Spinal cord (tissue), 10 donors: ENCODE results near the gene SZRD1. TPM values are rescaled to one million over a fixed set of nuclear protein-coding genes. Genes with fewer than 3 reads are reported as not detected.

Experiments
- DNase-seq, 6 donors: peaks; one replicate each; pipeline versions ENCODE4 v3.0.0 to v3.0.0-alpha.2; 2013 to 2015; ENCODE audit warnings: low spot score in 6 of 6, low read depth in 4 of 6
- H3K27ac ChIP-seq: one replicate; pipeline ENCODE4 v1.5.1; 2013; ENCODE audit warnings: low read depth, low read length, control low read depth
- H3K27me3 ChIP-seq: one replicate; pipeline ENCODE4 v1.6.1; 2013; ENCODE audit warnings: low read length; ENCODE audit not compliant: control insufficient read depth, insufficient read depth
- H3K36me3 ChIP-seq: one replicate; pipeline ENCODE4 v1.6.1; 2013; ENCODE audit warnings: low read length; ENCODE audit not compliant: control insufficient read depth, insufficient read depth
- H3K4me1 ChIP-seq: one replicate; pipeline ENCODE4 v1.6.1; 2013; ENCODE audit warnings: low read length; ENCODE audit not compliant: control insufficient read depth, insufficient read depth
- H3K4me3 ChIP-seq: one replicate; pipeline ENCODE4 v1.5.1; 2013; ENCODE audit warnings: low read depth, low read length, control low read depth
- H3K9me3 ChIP-seq: one replicate; pipeline ENCODE4 v1.6.1; 2013; ENCODE audit warnings: low read length; ENCODE audit not compliant: control insufficient read depth, insufficient read depth
- WGBS: methylation state at CpG from one replicate; pipeline ENCODE4 v1.1.5; 2013; ENCODE audit warnings: missing lambda C conversion rate; ENCODE audit not compliant: insufficient coverage; 5-methylcytosine and 5-hydroxymethylcytosine counted together
- polyA plus RNA-seq, 2 donors: library from polyadenylated mRNA; unstranded; fragments of 120-200 nt; gene quantifications; one replicate each; pipeline ENCODE4 v1.2.1, GENCODE V29; 2013; ENCODE audit not compliant: insufficient read length in 2 of 2
- total RNA-seq, 2 donors: library from RNA; depleted of rRNA in 1 of 2; stranded (reverse); fragments of 120-200 nt in 1 of 2; fragments of >200 nt in 1 of 2; gene quantifications; one replicate each; pipeline versions ENCODE4 v1.2.3 to v1.2.4, GENCODE V29; 2013 to 2014
- donor health status: healthy.

Gene SZRD1
- total and polyA plus RNA-seq, 4 donors = 13.1 to 77.5 (median 69.1) TPM

- 65% methylated on average over 9 of the region's 9 CpGs for WGBS
- no peaks in the 10 kb centered on the region for H3K27me3 ChIP-seq
- no peak for DNase-seq
These were observed 66.0 kb downstream of the SZRD1 start for GRCh38 chr1:16433030-16433429.

GRCh38 chr1:16434007-16434406 lies 67.0 kb downstream of the SZRD1 start:
- DNase-seq = no peak
- H3K9me3 ChIP-seq = no peaks in the 10 kb centered on the region
- H3K36me3 ChIP-seq = no peaks in the 10 kb centered on the region
- no peaks in the 10 kb centered on the region for H3K4me1 ChIP-seq
- WGBS = 100% methylated on average over 2 of the region's 4 CpGs
- H3K27ac ChIP-seq = no peak overlapping the region
- H3K27me3 ChIP-seq = no peaks in the 10 kb centered on the region
- H3K4me3 ChIP-seq = no peak overlapping the region

More at GRCh38 chr1:16433030-16433429, 66.0 kb downstream of the SZRD1 start:
- H3K4me1 ChIP-seq = no peaks in the 10 kb centered on the region
- H3K27ac ChIP-seq = no peak overlapping the region
- H3K4me3 ChIP-seq = no peak overlapping the region
- H3K36me3 ChIP-seq = no peaks in the 10 kb centered on the region
- no peaks in the 10 kb centered on the region for H3K9me3 ChIP-seq

GRCh38 chr1:16434501-16434900 lies 67.5 kb downstream of the SZRD1 start:
- Histone ChIP-seq H3K4me3 (no peak overlapping the region), H3K9me3 (no peaks in the 10 kb centered on the region), H3K27ac (no peak overlapping the region), H3K4me1 (no peaks in the 10 kb centered on the region), H3K36me3 (no peaks in the 10 kb centered on the region), H3K27me3 (no peaks in the 10 kb centered on the region)
- DNase-seq = no peak
- no CpG with 5 or more reads among the region's 2 CpGs for WGBS

GRCh38 chr1:16436946-16437474 lies 70.0 kb downstream of the SZRD1 start, which contains the start of gene SPATA21:
SPATA21 (minus strand) TSS chr1:16437424; CDS start chr1:16431371, 6,053 bp downstream.
- Histone ChIP-seq H3K4me3 (no peak within 1 kb of the TSS), H3K27me3 (no peaks in the 10 kb centered on the region), H3K36me3 (peaks cover under 1% of the 10 kb centered on the region), H3K27ac (no peak within 1 kb of the TSS), H3K9me3 (no peaks in the 10 kb centered on the region), H3K4me1 (peaks cover 16% of the 10 kb centered on the region)
- WGBS = 60% methylated on average over 1 of the region's 3 CpGs
- no peak for DNase-seq

- Histone ChIP-seq H3K4me3 (no peak overlapping the region), H3K4me1 (peaks cover 21% of the 10 kb centered on the region), H3K27ac (no peak overlapping the region), H3K9me3 (no peaks in the 10 kb centered on the region), H3K27me3 (no peaks in the 10 kb centered on the region), H3K36me3 (peaks cover 7% of the 10 kb centered on the region)
- no CpG with 5 or more reads among the region's 2 CpGs for WGBS
- no peak for DNase-seq
These were observed 71.5 kb downstream of the SZRD1 start for GRCh38 chr1:16438516-16438915.

GRCh38 chr1:16438924-16439323 lies 71.9 kb downstream of the SZRD1 start:
- no peak for DNase-seq
- Histone ChIP-seq H3K27me3 (no peaks in the 10 kb centered on the region), H3K4me3 (no peak overlapping the region), H3K4me1 (peaks cover 25% of the 10 kb centered on the region), H3K36me3 (peaks cover 11% of the 10 kb centered on the region), H3K27ac (no peak overlapping the region), H3K9me3 (no peaks in the 10 kb centered on the region)
- WGBS = 83% methylated on average over 2 of the region's 2 CpGs

- H3K9me3 ChIP-seq = no peaks in the 10 kb centered on the region
- H3K4me3 ChIP-seq = peak overlapping the region; percentile 98
- H3K27me3 ChIP-seq = no peaks in the 10 kb centered on the region
- DNase-seq = peak in 1 of 6 donors; percentile 26
- peaks cover 22% of the 10 kb centered on the region for H3K36me3 ChIP-seq
- 37% methylated on average over 6 of the region's 7 CpGs for WGBS
- H3K27ac ChIP-seq = peak overlapping the region; percentile 57
- H3K4me1 ChIP-seq = peaks cover 28% of the 10 kb centered on the region
These were observed 73.1 kb downstream of the SZRD1 start for GRCh38 chr1:16440131-16440469.

GRCh38 chr1:16440470-16441281 lies 73.6 kb downstream of the SZRD1 start, which contains the start of gene NECAP2:
NECAP2 (plus strand) TSS chr1:16440724; CDS start chr1:16440762, 38 bp downstream.
- Histone ChIP-seq H3K27me3 (no peaks in the 10 kb centered on the region), H3K9me3 (no peaks in the 10 kb centered on the region), H3K27ac (peak within 1 kb of the TSS; percentile 73), H3K4me3 (peak within 1 kb of the TSS; percentile 98), H3K36me3 (peaks cover 28% of the 10 kb centered on the region), H3K4me1 (peaks cover 28% of the 10 kb centered on the region)
- WGBS = under 1% methylated on average over 68 of the region's 68 CpGs
- peak; percentile 75 to 97 (median 89) for DNase-seq

GRCh38 chr1:16441282-16441665 lies 74.2 kb downstream of the SZRD1 start:
- Histone ChIP-seq H3K9me3 (no peaks in the 10 kb centered on the region), H3K36me3 (peaks cover 34% of the 10 kb centered on the region), H3K4me3 (peak overlapping the region; percentile 98), H3K4me1 (peaks cover 28% of the 10 kb centered on the region), H3K27me3 (no peaks in the 10 kb centered on the region), H3K27ac (peak overlapping the region; percentile 73)
- WGBS = 0% methylated on average over 6 of the region's 12 CpGs
- no peak for DNase-seq

- no peak overlapping the region for H3K4me3 ChIP-seq
- no peaks in the 10 kb centered on the region for H3K9me3 ChIP-seq
- H3K27ac ChIP-seq = no peak overlapping the region
- no peaks in the 10 kb centered on the region for H3K27me3 ChIP-seq
- WGBS = 97% methylated on average over 7 of the region's 7 CpGs
- H3K36me3 ChIP-seq = peaks cover 38% of the 10 kb centered on the region
- no peak for DNase-seq
- H3K4me1 ChIP-seq = peaks cover 28% of the 10 kb centered on the region
These were observed 75.2 kb downstream of the SZRD1 start for GRCh38 chr1:16442265-16442664.
